HepG2 (cell line): Measurements from ENCODE around the gene CDK6. TPM values are rescaled to one million over a fixed set of nuclear protein-coding genes. Genes with fewer than 3 reads are reported as not detected.

ENCODE experiments used
- ATAC-seq: fragments of 200-7000 bp; cut with Tn5 transposase; 3 replicates; pipeline ENCODE4 v1.9.1; 2020; ENCODE audit warnings: mild to moderate bottlenecking, moderate library complexity
- BruUV-seq: library from RNA; stranded (reverse); fragments of 400-500 nt; replicated peaks from 2 replicates; lab custom pipeline; 2021; lab: Mats Ljungman, UMichigan
- CTCF ChIA-PET: fragments of 300-600 bp; formaldehyde crosslinking; extraction: SDS; loops from one replicate; lab custom pipeline; 2021; ENCODE audit warnings: low total read pairs, inconsistent platforms, low intra/inter-chr PET ratio; lab: Yijun Ruan, JAX
- POLR2A ChIA-PET: fragments of 350-600 bp; sonication (Branson Sonifier 250); formaldehyde crosslinking; loops from one replicate; lab custom pipeline; 2020; ENCODE audit warnings: antibody characterized with exemption, inconsistent platforms; lab: Yijun Ruan, JAX
- DNase-seq: peaks from one replicate; pipeline ENCODE4 v3.0.0-alpha.2; 2015; ENCODE audit warnings: low spot score
- FAIRE-seq: peaks from 3 replicates; lab custom pipeline; 2011; peaks lifted over from hg19 to GRCh38; lab: Jason Lieb, UNC
- H2AFZ ChIP-seq: one replicate; pipeline ENCODE4 v1.6.1; 2011; ENCODE audit warnings: low read length, inconsistent platforms
- H3K27ac ChIP-seq: fragments of 300-600 bp; 3 replicates; pipeline ENCODE4 v1.8.0; 2011; ENCODE audit warnings: mixed run types, mild to moderate bottlenecking, mixed read lengths, low read length, inconsistent platforms; ENCODE audit not compliant: insufficient read depth; ENCODE audit errors: extremely low read length
- H3K27me3 ChIP-seq, 2 experiments: fragments of 200-600 bp in 1 of 2; 2 replicates in 1 of 2; 3 replicates in 1 of 2; pipeline versions ENCODE4 v1.6.0 to v1.8.0; 2011; ENCODE audit warnings: low read length in 2 of 2, mild to moderate bottlenecking in 2 of 2, moderate library complexity in 2 of 2, inconsistent platforms in 1 of 2; ENCODE audit not compliant: insufficient read depth in 2 of 2, control insufficient read depth in 1 of 2
- H3K36me3 ChIP-seq, 2 experiments: fragments of 200-600 bp in 1 of 2; replicated peaks in 1 of 2; 2 replicates in 1 of 2; 3 replicates in 1 of 2; pipeline versions ENCODE4 v1.5.1 to v1.8.0; 2011; ENCODE audit warnings: low read length in 2 of 2, inconsistent platforms in 1 of 2; ENCODE audit not compliant: insufficient read depth in 2 of 2, control insufficient read depth in 1 of 2
- H3K4me1 ChIP-seq: 2 replicates; pipeline ENCODE4 v1.5.1; 2012; ENCODE audit warnings: low read length, inconsistent platforms; ENCODE audit not compliant: insufficient read depth
- H3K4me2 ChIP-seq: 2 replicates; pipeline ENCODE4 v1.6.0; 2011; ENCODE audit warnings: low read depth, low read length, inconsistent platforms
- H3K4me3 ChIP-seq, 3 experiments: fragments of 200-600 bp in 1 of 3; sonication (generic), shearing (Covaris generic) in 1 of 3; replicated peaks in 1 of 3; 2 replicates each; pipeline ENCODE4 v1.5.1; 2011 to 2016; ENCODE audit warnings: low read length in 3 of 3, inconsistent platforms in 2 of 3, low read depth in 2 of 3, mild to moderate bottlenecking in 2 of 3, control low read depth in 1 of 3, mixed read lengths in 1 of 3; ENCODE audit not compliant: insufficient read depth in 1 of 3
- H3K79me2 ChIP-seq: one replicate; pipeline ENCODE4 v1.6.1; 2011; ENCODE audit warnings: low read length, inconsistent platforms; ENCODE audit not compliant: insufficient read depth
- H3K9ac ChIP-seq: 2 replicates; pipeline ENCODE4 v1.6.0; 2011; ENCODE audit warnings: mild to moderate bottlenecking, low read depth, low read length, inconsistent platforms; ENCODE audit not compliant: insufficient read depth
- H3K9me3 ChIP-seq: 2 replicates; pipeline ENCODE4 v1.5.1; 2012; ENCODE audit warnings: mild to moderate bottlenecking, low read length
- H4K20me1 ChIP-seq: 2 replicates; pipeline ENCODE4 v1.6.0; 2011; ENCODE audit warnings: inconsistent platforms, mild to moderate bottlenecking, low read length, moderate library complexity; ENCODE audit not compliant: insufficient read depth
- HNRNPK ChIP-seq: fragments of 200-400 bp; formaldehyde crosslinking; IDR thresholded peaks from 2 replicates; pipeline ENCODE4 v1.6.1; 2018; ENCODE audit warnings: low read length, low read depth, moderate library complexity, mild to moderate bottlenecking; ENCODE audit not compliant: poor library complexity, severe bottlenecking
- HNRNPL ChIP-seq: fragments of 200-400 bp; formaldehyde crosslinking; IDR thresholded peaks from 2 replicates; pipeline ENCODE4 v1.6.1; 2017; ENCODE audit warnings: mild to moderate bottlenecking, low read depth, low read length
- NFE2L2 ChIP-seq: fragments of 150-350 bp; IDR thresholded peaks from 2 replicates; pipeline ENCODE4 v1.6.1; 2014; ENCODE audit warnings: low read length
- ZC3H4 ChIP-seq: sonication (generic); formaldehyde crosslinking; IDR thresholded peaks from 2 replicates; pipeline ENCODE4 v1.4.0; 2020; ENCODE audit warnings: missing genetic modification reagents, borderline replicate concordance
- ZMYM3 ChIP-seq: sonication (generic); formaldehyde crosslinking; IDR thresholded peaks from 2 replicates; pipeline ENCODE4 v1.5.1; 2020; ENCODE audit warnings: mild to moderate bottlenecking, missing genetic modification reagents
- ZNF205 ChIP-seq: IDR thresholded peaks from 2 replicates; pipeline ENCODE4 v1.6.1; 2018; ENCODE audit warnings: missing biosample characterization, missing genetic modification reagents
- ZNF484 ChIP-seq: sonication (generic); formaldehyde crosslinking; IDR thresholded peaks from 2 replicates; pipeline ENCODE4 v1.5.1; 2020; ENCODE audit warnings: mild to moderate bottlenecking, low read depth, missing genetic modification reagents, borderline replicate concordance
- ZNF607 ChIP-seq: sonication (generic); formaldehyde crosslinking; IDR thresholded peaks from 2 replicates; pipeline ENCODE4 v1.5.1; 2020; ENCODE audit warnings: missing genetic modification reagents, mild to moderate bottlenecking, borderline replicate concordance
- ZNF773 ChIP-seq: sonication (generic); formaldehyde crosslinking; IDR thresholded peaks from 2 replicates; pipeline ENCODE4 v1.4.0; 2020; ENCODE audit warnings: missing genetic modification reagents, borderline replicate concordance
- WGBS: methylation state at CpG from one replicate; pipeline ENCODE4 v1.1.6; 2017; ENCODE audit warnings: low lambda C conversion rate; 5-methylcytosine and 5-hydroxymethylcytosine counted together
- in situ Hi-C: cut with HindIII; loops from 2 replicates; pipeline ENCODE4 v1.10.0; 2017; ENCODE audit warnings: low pct_unique_long_range_greater_than_20kb; ENCODE audit not compliant: extremely low pct_ligation_motif_present
- intact Hi-C: fragments of 100-400 bp; cut with micrococcal nuclease; formaldehyde crosslinking; loops from one replicate; pipeline ENCODE4 v1.10.0; 2022; ENCODE audit not compliant: unreplicated experiment
- polyA plus RNA-seq, 8 experiments: library from polyadenylated mRNA; depleted of rRNA in 3 of 8; stranded (reverse) in 7 of 8; unstranded in 1 of 8; fragments of >200 nt; fragmentation: Illumina TruSeq in 4 of 8; extraction: Trizol in 4 of 8; gene quantifications; 2 replicates each; pipeline versions ENCODE4 v1.2.1 to v1.2.3, GENCODE V29; 2011 to 2016; ENCODE audit warnings: low read depth in 4 of 8, missing spikeins in 1 of 8, mixed read lengths in 1 of 8; ENCODE audit not compliant: insufficient read depth in 1 of 8
- total RNA-seq, 5 experiments: library from RNA; depleted of rRNA; stranded (reverse); fragments of >200 nt; fragmentation: Illumina TruSeq; extraction: Trizol; gene quantifications; 2 replicates each; pipeline ENCODE4 v1.2.3, GENCODE V29; 2016; ENCODE audit warnings: low read depth in 1 of 5
- TF ChIP-seq, protein P1 (sequence below): sonication (generic); formaldehyde crosslinking; IDR thresholded peaks from 2 replicates; pipeline ENCODE4 v1.5.0; 2020; ENCODE audit warnings: missing genetic modification reagents
- TF ChIP-seq, protein P2 (sequence below), 2 experiments: fragments of 450-650 bp in 1 of 2; sonication (generic) in 1 of 2; formaldehyde crosslinking in 1 of 2; IDR thresholded peaks; 2 replicates each; pipeline versions ENCODE4 v1.6.1 to v1.8.0; 2016 to 2022; ENCODE audit warnings: antibody characterized with exemption in 1 of 2, mild to moderate bottlenecking in 1 of 2, missing genetic modification reagents in 1 of 2
- TF ChIP-seq, protein P3 (sequence below): sonication (generic); formaldehyde crosslinking; IDR thresholded peaks from 2 replicates; pipeline ENCODE4 v1.4.0; 2020; ENCODE audit warnings: mild to moderate bottlenecking, missing genetic modification reagents

CDK6 gene
- total and polyA plus RNA-seq, 2 of the 13 experiments (the other 11 are each of a cell fraction or from before 2014, with no cell fraction given), result 34.6 to 90.8 TPM

DNA sequence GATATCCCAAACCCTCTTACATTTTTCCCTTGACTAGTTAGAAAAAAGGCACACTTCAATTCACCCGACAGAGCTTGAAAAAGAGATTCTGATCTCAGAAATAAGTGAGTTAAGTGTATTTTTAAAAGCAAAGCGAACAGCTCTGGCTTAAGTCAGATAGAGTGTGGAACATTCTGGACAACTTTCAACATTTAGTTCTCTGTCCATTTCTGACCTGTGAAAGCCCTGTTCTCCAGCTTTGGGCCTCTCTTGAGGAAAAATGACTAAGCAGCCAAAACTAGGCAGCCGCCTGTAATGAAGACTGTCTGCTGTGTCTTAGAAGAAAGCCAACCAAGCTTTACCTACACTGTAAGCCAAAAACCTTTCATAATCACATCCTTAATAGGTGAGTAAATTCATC lies 50.5 kb downstream of the CDK6 start:
- no TSS peak for BruUV-seq
- Histone ChIP-seq H3K9me3 (peaks cover 9% of the 10 kb centered on the region), H3K4me3 (no peak overlapping the region), H3K4me2 (no peak overlapping the region), H3K27me3 (no peaks in the 10 kb centered on the region; a peak in 1 of 5 replicates), H2AFZ (no peak overlapping the region), H3K36me3 (peaks cover 4 to 23% of the 10 kb centered on the region in 2 experiments), H3K27ac (no peak overlapping the region), H3K9ac (no peak overlapping the region), H3K79me2 (peaks cover 98% of the 10 kb centered on the region), H4K20me1 (peaks cover 47% of the 10 kb centered on the region), H3K4me1 (peaks cover 35% of the 10 kb centered on the region)
- DNase-seq, result no peak
- ChIA-PET POLR2A (no interaction called here), CTCF (no interaction called here)
- WGBS, result 100% methylated on average over 3 of the region's 3 CpGs
- intact Hi-C loops, result no loop called here
- in situ Hi-C loops, result no loop called here
- FAIRE-seq, result no peak
- no peak for ATAC-seq
- TF ChIP-seq ZNF484 (CRISPR knock-in tag) (no peak), HNRNPK (no peak), HNRNPL (no peak), ZC3H4 (CRISPR knock-in tag) (no peak), ZMYM3 (CRISPR knock-in tag) (no peak), ZNF773 (no peak), NFE2L2 (no peak), ZNF607 (CRISPR knock-in tag) (no peak), ZNF205 (CRISPR knock-in tag) (no peak)
- TF ChIP-seq, protein P1, sequence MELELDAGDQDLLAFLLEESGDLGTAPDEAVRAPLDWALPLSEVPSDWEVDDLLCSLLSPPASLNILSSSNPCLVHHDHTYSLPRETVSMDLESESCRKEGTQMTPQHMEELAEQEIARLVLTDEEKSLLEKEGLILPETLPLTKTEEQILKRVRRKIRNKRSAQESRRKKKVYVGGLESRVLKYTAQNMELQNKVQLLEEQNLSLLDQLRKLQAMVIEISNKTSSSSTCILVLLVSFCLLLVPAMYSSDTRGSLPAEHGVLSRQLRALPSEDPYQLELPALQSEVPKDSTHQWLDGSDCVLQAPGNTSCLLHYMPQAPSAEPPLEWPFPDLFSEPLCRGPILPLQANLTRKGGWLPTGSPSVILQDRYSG (CRISPR knock-in tag), result no peak
- TF ChIP-seq, protein P2, sequence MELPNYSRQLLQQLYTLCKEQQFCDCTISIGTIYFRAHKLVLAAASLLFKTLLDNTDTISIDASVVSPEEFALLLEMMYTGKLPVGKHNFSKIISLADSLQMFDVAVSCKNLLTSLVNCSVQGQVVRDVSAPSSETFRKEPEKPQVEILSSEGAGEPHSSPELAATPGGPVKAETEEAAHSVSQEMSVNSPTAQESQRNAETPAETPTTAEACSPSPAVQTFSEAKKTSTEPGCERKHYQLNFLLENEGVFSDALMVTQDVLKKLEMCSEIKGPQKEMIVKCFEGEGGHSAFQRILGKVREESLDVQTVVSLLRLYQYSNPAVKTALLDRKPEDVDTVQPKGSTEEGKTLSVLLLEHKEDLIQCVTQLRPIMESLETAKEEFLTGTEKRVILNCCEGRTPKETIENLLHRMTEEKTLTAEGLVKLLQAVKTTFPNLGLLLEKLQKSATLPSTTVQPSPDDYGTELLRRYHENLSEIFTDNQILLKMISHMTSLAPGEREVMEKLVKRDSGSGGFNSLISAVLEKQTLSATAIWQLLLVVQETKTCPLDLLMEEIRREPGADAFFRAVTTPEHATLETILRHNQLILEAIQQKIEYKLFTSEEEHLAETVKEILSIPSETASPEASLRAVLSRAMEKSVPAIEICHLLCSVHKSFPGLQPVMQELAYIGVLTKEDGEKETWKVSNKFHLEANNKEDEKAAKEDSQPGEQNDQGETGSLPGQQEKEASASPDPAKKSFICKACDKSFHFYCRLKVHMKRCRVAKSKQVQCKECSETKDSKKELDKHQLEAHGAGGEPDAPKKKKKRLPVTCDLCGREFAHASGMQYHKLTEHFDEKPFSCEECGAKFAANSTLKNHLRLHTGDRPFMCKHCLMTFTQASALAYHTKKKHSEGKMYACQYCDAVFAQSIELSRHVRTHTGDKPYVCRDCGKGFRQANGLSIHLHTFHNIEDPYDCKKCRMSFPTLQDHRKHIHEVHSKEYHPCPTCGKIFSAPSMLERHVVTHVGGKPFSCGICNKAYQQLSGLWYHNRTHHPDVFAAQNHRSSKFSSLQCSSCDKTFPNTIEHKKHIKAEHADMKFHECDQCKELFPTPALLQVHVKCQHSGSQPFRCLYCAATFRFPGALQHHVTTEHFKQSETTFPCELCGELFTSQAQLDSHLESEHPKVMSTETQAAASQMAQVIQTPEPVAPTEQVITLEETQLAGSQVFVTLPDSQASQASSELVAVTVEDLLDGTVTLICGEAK (IDR thresholded peaks at IDR 0.05), result no peak
- TF ChIP-seq, protein P2 (CRISPR knock-in tag; IDR thresholded peaks at IDR 0.05), result no peak
- TF ChIP-seq, protein P3, sequence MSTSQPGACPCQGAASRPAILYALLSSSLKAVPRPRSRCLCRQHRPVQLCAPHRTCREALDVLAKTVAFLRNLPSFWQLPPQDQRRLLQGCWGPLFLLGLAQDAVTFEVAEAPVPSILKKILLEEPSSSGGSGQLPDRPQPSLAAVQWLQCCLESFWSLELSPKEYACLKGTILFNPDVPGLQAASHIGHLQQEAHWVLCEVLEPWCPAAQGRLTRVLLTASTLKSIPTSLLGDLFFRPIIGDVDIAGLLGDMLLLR (CRISPR knock-in tag), result no peak
